ENCODE results near the gene SESTD1. TPM values are rescaled to one million over a fixed set of nuclear protein-coding genes. Genes with fewer than 3 reads are reported as not detected.

The SESTD1 gene
- total RNA-seq = 49.2 and 49.6 TPM in 2 replicates

GRCh38 chr2:179264368-179265081 is at the start of gene SESTD1:
Gene SESTD1, minus strand, starts transcription at chr2:179264832. Its CDS starts 72,991 bp downstream, at chr2:179191841.
- H3K27ac Mint-ChIP-seq = peak within 1 kb of the TSS; percentile 86
- no peaks in the 10 kb centered on the region for H3K36me3 Mint-ChIP-seq (ENCODE audit: low read depth)
- peak; percentile 75 for DNase-seq
- intact Hi-C loops (cut with micrococcal nuclease) = loop anchor here (1.0 to 10.0 kb wide), 5 partner anchors 10 to 810 kb away; partner anchors contain the start of genes PJVK and PRKRA
- peaks cover 53% of the 10 kb centered on the region for H3K4me1 Mint-ChIP-seq
- H3K4me3 Mint-ChIP-seq = peak within 1 kb of the TSS; percentile 91
- no peaks in the 10 kb centered on the region for H3K27me3 Mint-ChIP-seq
- CTCF ChIA-PET = no interaction called here
- ATAC-seq (ENCODE audit: low read depth) = peak; percentile 80
- POLR2A ChIA-PET = interaction anchor here (0.6 to 2.4 kb wide), 2 partner anchors 10 to 27 kb away, joined by 3 to 7 read pairs; no protein-coding TSS in a partner anchor
- no peaks in the 10 kb centered on the region for H3K9me3 Mint-ChIP-seq
- no peak for TF ChIP-seq CTCF (IDR thresholded peaks at IDR 0.05)

GRCh38 chr2:179313057-179313456 is 48.4 kb upstream of the SESTD1 start:
- Mint-ChIP-seq H3K27ac (no peak overlapping the region), H3K27me3 (peaks cover 8% of the 10 kb centered on the region), H3K4me1 (peaks cover 2% of the 10 kb centered on the region), H3K4me3 (no peak overlapping the region), H3K9me3 (peaks cover 9% of the 10 kb centered on the region), H3K36me3 (ENCODE audit: low read depth) (peaks cover 5% of the 10 kb centered on the region)
- CTCF ChIA-PET = no interaction called here
- no peak for TF ChIP-seq CTCF (IDR thresholded peaks at IDR 0.05)
- intact Hi-C loops (cut with micrococcal nuclease) = no loop called here
- POLR2A ChIA-PET = no interaction called here
- ATAC-seq (ENCODE audit: low read depth) (no peak), DNase-seq (no peak)

- Mint-ChIP-seq H3K4me1 (peaks cover 2% of the 10 kb centered on the region), H3K27me3 (peaks cover 4% of the 10 kb centered on the region), H3K9me3 (peaks cover 5% of the 10 kb centered on the region), H3K36me3 (ENCODE audit: low read depth) (peaks cover 5% of the 10 kb centered on the region), H3K4me3 (no peak overlapping the region), H3K27ac (no peak overlapping the region)
- DNase-seq (no peak), ATAC-seq (ENCODE audit: low read depth) (no peak)
- ChIA-PET CTCF (no interaction called here), POLR2A (no interaction called here)
- no peak for TF ChIP-seq CTCF (IDR thresholded peaks at IDR 0.05)
- intact Hi-C loops (cut with micrococcal nuclease) = no loop called here
Measured at GRCh38 chr2:179311101-179311500, 46.5 kb upstream of the SESTD1 start.

GRCh38 chr2:179307616-179308371 is 43.2 kb upstream of the SESTD1 start:
- Mint-ChIP-seq H3K9me3 (no peaks in the 10 kb centered on the region), H3K27ac (no peak overlapping the region), H3K36me3 (ENCODE audit: low read depth) (no peaks in the 10 kb centered on the region), H3K27me3 (peaks cover 4% of the 10 kb centered on the region), H3K4me3 (no peak overlapping the region), H3K4me1 (peaks cover 2% of the 10 kb centered on the region)
- intact Hi-C loops (cut with micrococcal nuclease) = no loop called here
- ChIA-PET CTCF (no interaction called here), POLR2A (interaction anchor here (0.6 kb wide), 1 partner anchor 34 kb away, joined by 3 read pairs; no protein-coding TSS in a partner anchor)
- DNase-seq (no peak), ATAC-seq (ENCODE audit: low read depth) (no peak)
- no peak for TF ChIP-seq CTCF (IDR thresholded peaks at IDR 0.05)

- H3K9me3 Mint-ChIP-seq = peaks cover 5% of the 10 kb centered on the region
- intact Hi-C loops (cut with micrococcal nuclease) = no loop called here
- ATAC-seq (ENCODE audit: low read depth) (no peak), DNase-seq (no peak)
- H3K4me3 Mint-ChIP-seq = no peak overlapping the region
- H3K4me1 Mint-ChIP-seq = peaks cover 2% of the 10 kb centered on the region
- ChIA-PET POLR2A (no interaction called here), CTCF (no interaction called here)
- no peak for TF ChIP-seq CTCF (IDR thresholded peaks at IDR 0.05)
- H3K27ac Mint-ChIP-seq = no peak overlapping the region
- H3K27me3 Mint-ChIP-seq = no peaks in the 10 kb centered on the region
- no peaks in the 10 kb centered on the region for H3K36me3 Mint-ChIP-seq (ENCODE audit: low read depth)
Measured at GRCh38 chr2:179305125-179305524, 40.5 kb upstream of the SESTD1 start.

All from activated B cell treated with CpG ODN at 0.5 μM for 24 hours (primary cell).